Spinal cord (tissue), 10 donors: ENCODE data around the gene STX8. TPM values are rescaled to one million over a fixed set of nuclear protein-coding genes. Genes with fewer than 3 reads are reported as not detected.
A peak's percentile ranks its signal among the peaks of the same experiment; 100 is the strongest.
"Not testable (repeated sequence)": the region's sequence is repeated elsewhere in the genome, so short reads cannot be mapped to it uniquely, and the experiment has no call there.

Experiments used
- DNase-seq, 6 donors: peaks; one replicate each; pipeline versions ENCODE4 v3.0.0 to v3.0.0-alpha.2; 2013 to 2015; ENCODE audit warnings: low spot score in 6 of 6, low read depth in 4 of 6
- H3K27ac ChIP-seq: one replicate; pipeline ENCODE4 v1.5.1; 2013; ENCODE audit warnings: low read depth, low read length, control low read depth
- H3K27me3 ChIP-seq: one replicate; pipeline ENCODE4 v1.6.1; 2013; ENCODE audit warnings: low read length; ENCODE audit not compliant: control insufficient read depth, insufficient read depth
- H3K36me3 ChIP-seq: one replicate; pipeline ENCODE4 v1.6.1; 2013; ENCODE audit warnings: low read length; ENCODE audit not compliant: control insufficient read depth, insufficient read depth
- H3K4me1 ChIP-seq: one replicate; pipeline ENCODE4 v1.6.1; 2013; ENCODE audit warnings: low read length; ENCODE audit not compliant: control insufficient read depth, insufficient read depth
- H3K4me3 ChIP-seq: one replicate; pipeline ENCODE4 v1.5.1; 2013; ENCODE audit warnings: low read depth, low read length, control low read depth
- H3K9me3 ChIP-seq: one replicate; pipeline ENCODE4 v1.6.1; 2013; ENCODE audit warnings: low read length; ENCODE audit not compliant: control insufficient read depth, insufficient read depth
- WGBS: methylation state at CpG from one replicate; pipeline ENCODE4 v1.1.5; 2013; ENCODE audit warnings: missing lambda C conversion rate; ENCODE audit not compliant: insufficient coverage; 5-methylcytosine and 5-hydroxymethylcytosine counted together
- polyA plus RNA-seq, 2 donors: library from polyadenylated mRNA; unstranded; fragments of 120-200 nt; gene quantifications; one replicate each; pipeline ENCODE4 v1.2.1, GENCODE V29; 2013; ENCODE audit not compliant: insufficient read length in 2 of 2
- total RNA-seq, 2 donors: library from RNA; depleted of rRNA in 1 of 2; stranded (reverse); fragments of 120-200 nt in 1 of 2; fragments of >200 nt in 1 of 2; gene quantifications; one replicate each; pipeline versions ENCODE4 v1.2.3 to v1.2.4, GENCODE V29; 2013 to 2014
- donor health status: healthy.

The STX8 gene
- total and polyA plus RNA-seq, 4 donors: 55.5 to 89.2 (median 63.2) TPM

DNA sequence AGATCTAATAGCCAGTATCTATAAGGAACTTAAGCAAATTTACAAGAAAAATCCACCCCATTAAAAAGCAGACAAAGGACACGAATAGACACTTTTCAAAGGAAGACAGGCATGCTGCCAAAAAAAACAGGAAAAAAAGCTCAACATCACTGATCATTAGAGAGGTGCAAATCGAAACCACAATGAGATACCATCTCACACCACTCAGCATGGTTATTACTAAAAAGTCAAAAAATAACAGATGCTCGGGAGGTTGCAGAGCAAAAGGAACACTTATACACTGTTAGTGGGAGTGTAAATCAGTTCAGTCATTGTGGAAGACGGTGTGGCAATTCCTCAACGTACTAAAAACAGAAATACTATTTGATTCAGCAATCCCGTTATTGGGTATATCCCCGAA lies 9.6 kb downstream of the STX8 start:
- H3K27ac ChIP-seq: no peak overlapping the region
- WGBS: 89% methylated on average over 3 of the region's 7 CpGs
- H3K27me3 ChIP-seq: no peaks in the 10 kb centered on the region
- H3K9me3 ChIP-seq: no peaks in the 10 kb centered on the region
- no peak overlapping the region for H3K4me3 ChIP-seq
- peak in 2 of 6 donors; percentile 26 for DNase-seq
- H3K36me3 ChIP-seq: peaks cover 6% of the 10 kb centered on the region
- H3K4me1 ChIP-seq: no peaks in the 10 kb centered on the region

DNA sequence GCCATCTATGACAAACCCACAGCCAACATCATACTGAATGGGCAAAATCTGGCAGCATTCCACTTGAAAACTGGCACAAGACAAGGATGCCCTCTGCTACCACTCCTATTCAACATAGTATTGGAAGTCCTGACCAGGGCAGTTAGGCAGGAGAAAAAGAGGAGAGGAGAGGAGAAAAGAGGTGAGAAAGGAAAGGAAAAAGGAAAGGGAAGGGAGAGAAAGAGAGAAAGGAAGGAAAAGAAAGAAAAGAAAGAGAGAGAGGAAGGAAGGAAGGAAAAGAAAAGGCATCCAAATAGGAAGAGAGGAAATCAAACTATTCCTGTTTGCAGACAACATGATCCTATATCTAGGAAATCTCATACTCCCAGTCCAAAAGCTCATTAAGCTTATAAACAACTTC lies 11.5 kb downstream of the STX8 start:
- no peaks in the 10 kb centered on the region for H3K9me3 ChIP-seq
- no peak overlapping the region for H3K4me3 ChIP-seq
- H3K27ac ChIP-seq: no peak overlapping the region
- no peaks in the 10 kb centered on the region for H3K27me3 ChIP-seq
- H3K4me1 ChIP-seq: no peaks in the 10 kb centered on the region
- H3K36me3 ChIP-seq: peaks cover 6% of the 10 kb centered on the region
- no peak for DNase-seq

DNA sequence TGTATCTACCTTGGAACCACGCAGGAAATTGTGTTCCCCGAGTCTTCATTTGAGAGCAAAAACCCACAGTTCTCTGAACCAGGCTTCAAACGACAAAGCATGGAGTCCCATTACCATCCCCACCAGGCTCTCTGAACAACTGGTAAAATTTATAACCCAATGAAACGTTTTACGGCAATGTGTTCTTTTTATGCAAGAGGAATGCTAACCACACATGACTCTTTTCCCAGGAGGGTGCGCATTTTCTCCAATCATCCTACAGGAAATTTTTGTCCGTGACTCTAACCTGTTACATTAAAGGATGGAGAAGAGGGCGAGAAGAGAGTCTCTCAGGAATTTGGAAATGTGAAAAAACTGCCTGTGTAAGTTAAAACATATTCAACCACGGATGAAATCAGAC lies 17.8 kb downstream of the STX8 start:
- Histone ChIP-seq H3K27me3 (no peaks in the 10 kb centered on the region), H3K27ac (no peak overlapping the region), H3K4me1 (peaks cover 2% of the 10 kb centered on the region), H3K9me3 (no peaks in the 10 kb centered on the region), H3K4me3 (no peak overlapping the region), H3K36me3 (no peaks in the 10 kb centered on the region)
- DNase-seq: no peak
- 50% methylated on average over 3 of the region's 9 CpGs for WGBS

DNA sequence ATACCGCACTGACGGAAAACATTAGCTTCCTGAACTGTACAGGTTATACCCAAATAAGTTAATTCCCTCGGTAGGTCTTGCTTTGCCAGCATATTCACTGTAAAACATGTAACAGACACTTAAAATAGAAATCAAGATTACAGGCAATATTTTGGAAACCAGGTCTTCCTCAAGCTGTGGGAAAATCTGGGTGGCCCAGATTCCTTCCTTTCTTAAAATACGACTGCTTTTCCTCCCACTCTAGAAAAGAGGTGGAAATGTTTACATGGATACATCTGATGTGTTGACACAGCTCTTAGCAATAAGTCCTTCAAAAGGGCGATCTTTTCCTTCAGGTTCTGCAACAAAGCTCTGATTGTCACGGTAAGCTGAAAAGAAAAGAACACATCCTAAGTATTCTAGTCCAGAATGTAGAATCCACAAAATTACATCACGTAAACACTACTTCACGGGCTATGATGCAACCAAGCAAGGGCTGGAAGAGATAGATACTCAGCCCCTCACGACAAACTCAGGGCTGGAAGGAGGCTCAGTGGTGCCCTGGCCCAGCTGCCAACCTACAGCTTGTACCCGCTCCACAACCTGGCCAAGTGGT lies 18.4 kb downstream of the STX8 start:
- Histone ChIP-seq H3K4me3 (no peak overlapping the region), H3K36me3 (no peaks in the 10 kb centered on the region), H3K27me3 (no peaks in the 10 kb centered on the region), H3K4me1 (peaks cover 2% of the 10 kb centered on the region), H3K9me3 (no peaks in the 10 kb centered on the region), H3K27ac (no peak overlapping the region)
- peak in 1 of 6 donors; percentile 55 for DNase-seq
- 76% methylated on average over 8 of the region's 10 CpGs for WGBS

DNA sequence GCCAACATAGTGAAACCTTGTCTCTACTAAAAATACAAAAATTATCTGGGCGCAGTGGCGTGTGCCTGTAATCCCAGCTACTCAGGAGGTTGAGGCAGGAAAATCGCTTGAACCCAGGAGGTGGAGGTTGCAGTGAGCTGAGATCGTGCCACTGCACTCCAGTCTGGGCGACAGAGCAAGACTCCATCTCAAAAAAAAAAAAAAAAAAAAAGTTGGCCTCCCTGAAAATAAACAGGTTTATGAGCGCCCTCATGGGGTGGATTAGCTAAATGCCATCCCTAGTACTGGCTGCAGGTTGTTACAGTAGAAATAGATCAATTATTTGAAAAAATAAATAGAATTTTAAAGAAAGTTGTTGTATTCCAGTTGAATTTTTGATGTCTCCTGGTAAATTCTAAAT lies 20.9 kb downstream of the STX8 start:
- H3K4me1 ChIP-seq, H3K27me3 ChIP-seq, H3K9me3 ChIP-seq, H3K27ac ChIP-seq, H3K4me3 ChIP-seq, H3K36me3 ChIP-seq: not testable (repeated sequence)
- DNase-seq: peak in 1 of 6 donors; percentile 58
- 40% methylated on average over 1 of the region's 6 CpGs for WGBS

DNA sequence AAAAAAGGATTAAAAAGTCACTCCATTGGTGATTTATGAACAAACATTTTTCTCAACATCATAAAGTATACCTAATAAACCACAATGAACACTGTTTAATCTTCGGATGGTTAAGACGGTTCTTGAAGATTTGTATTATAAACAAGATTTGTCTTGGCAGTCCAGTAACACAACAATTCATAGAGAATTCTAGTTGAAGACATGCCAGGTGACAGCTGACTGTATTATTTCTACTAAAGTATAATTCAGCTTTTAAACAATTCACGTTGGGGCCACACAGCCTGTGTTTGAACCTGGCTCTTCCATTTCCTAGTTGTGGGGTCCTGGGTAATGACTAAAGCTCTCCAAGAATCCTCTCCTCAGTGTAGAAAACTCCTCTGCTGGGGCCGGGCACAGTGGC lies 22.0 kb downstream of the STX8 start:
- H3K9me3 ChIP-seq: no peaks in the 10 kb centered on the region
- H3K36me3 ChIP-seq: no peaks in the 10 kb centered on the region
- DNase-seq: no peak
- 88% methylated on average over 2 of the region's 4 CpGs for WGBS
- no peak overlapping the region for H3K27ac ChIP-seq
- H3K27me3 ChIP-seq: no peaks in the 10 kb centered on the region
- H3K4me1 ChIP-seq: peaks cover 2% of the 10 kb centered on the region
- H3K4me3 ChIP-seq: no peak overlapping the region

DNA sequence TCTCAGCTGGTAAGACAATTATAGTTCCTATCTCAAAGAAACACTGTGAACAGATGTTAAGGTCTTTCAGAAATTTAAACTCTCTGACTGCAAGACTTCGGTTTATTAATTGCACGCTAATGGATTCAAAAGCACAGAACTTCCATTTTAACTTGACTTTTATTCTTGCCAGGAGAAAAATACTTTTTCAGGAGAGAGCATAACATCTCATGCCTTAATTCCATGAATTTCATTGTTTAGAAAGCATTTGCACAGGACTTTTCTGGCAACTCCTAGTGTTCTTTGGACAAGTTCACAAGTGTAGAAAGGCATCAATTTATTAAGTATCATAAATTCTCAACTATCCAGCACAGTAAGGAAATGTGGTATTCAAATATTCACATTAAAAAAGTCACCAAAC lies 22.4 kb downstream of the STX8 start:
- Histone ChIP-seq H3K27me3 (no peaks in the 10 kb centered on the region), H3K4me3 (no peak overlapping the region), H3K4me1 (peaks cover 2% of the 10 kb centered on the region), H3K36me3 (no peaks in the 10 kb centered on the region), H3K9me3 (no peaks in the 10 kb centered on the region), H3K27ac (no peak overlapping the region)
- WGBS: 82% methylated on average over 2 of the region's 2 CpGs
- peak in 1 of 6 donors; percentile 16 for DNase-seq

DNA sequence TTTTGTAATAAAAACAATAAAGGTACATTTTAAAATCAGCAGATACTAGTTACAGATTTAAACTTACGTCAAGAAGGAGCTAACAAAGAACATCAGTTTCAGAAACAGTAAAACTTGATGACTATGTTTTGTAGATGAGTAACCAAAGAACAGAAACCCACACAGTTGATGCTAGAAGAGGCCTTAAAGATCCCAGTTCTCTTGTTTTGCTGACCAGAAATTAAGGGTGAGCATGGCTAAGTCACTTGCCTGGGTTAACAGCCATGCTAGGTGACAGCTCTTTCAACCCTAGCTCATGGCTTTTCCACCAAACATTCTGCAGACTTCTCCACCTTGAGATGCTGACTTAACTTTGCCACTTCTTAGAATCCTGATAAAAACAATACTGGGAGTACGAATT lies 26.4 kb downstream of the STX8 start:
- no CpG with 5 or more reads among the region's 2 CpGs for WGBS
- DNase-seq: no peak
- H3K4me1 ChIP-seq: no peaks in the 10 kb centered on the region
- H3K36me3 ChIP-seq: no peaks in the 10 kb centered on the region
- H3K4me3 ChIP-seq: no peak overlapping the region
- H3K9me3 ChIP-seq: no peaks in the 10 kb centered on the region
- no peaks in the 10 kb centered on the region for H3K27me3 ChIP-seq
- no peak overlapping the region for H3K27ac ChIP-seq

DNA sequence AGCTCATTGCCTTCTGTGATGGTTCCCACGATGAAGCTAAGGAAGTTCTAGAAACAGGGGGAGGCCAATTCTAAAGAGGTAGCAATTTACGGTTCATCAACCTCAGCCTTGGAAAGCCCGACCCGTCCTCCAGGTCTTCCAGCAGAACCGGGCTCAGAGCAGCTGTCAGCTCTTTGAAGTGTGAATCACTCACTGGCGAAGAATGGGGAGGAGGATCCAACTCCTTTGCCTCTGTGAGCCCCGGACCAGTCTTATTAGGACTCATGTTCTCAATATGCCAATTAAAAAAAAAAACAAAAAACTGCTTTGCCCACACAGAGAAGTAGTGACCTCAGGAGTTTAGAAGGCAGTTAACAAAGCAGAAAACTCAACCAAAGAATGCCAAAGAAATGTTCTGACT lies 31.4 kb downstream of the STX8 start:
- H3K9me3 ChIP-seq: no peaks in the 10 kb centered on the region
- no peaks in the 10 kb centered on the region for H3K4me1 ChIP-seq
- H3K27me3 ChIP-seq: no peaks in the 10 kb centered on the region
- no peak overlapping the region for H3K4me3 ChIP-seq
- H3K27ac ChIP-seq: no peak overlapping the region
- WGBS: 63% methylated on average over 4 of the region's 7 CpGs
- no peaks in the 10 kb centered on the region for H3K36me3 ChIP-seq
- no peak for DNase-seq

DNA sequence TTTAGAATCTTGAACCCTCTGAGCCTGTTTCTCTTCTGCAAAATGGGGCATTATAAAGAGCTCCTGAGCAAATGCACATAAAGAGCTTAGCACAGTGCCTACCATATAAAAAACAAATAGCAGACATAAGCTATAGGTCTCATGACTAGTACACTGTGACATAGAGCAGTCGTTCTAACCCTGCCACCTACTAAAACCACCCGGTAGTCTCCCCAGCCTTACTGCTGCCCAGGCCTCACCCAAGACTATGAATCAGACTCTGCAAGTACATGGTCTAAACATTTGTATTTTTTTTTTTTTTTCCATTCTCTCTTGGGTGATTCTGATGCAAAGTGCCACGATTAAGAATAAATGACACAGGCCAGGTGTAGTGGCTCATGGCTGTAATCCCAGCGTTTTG lies 33.9 kb downstream of the STX8 start:
- Histone ChIP-seq H3K4me3 (no peak overlapping the region), H3K36me3 (no peaks in the 10 kb centered on the region), H3K9me3 (no peaks in the 10 kb centered on the region), H3K4me1 (no peaks in the 10 kb centered on the region), H3K27ac (no peak overlapping the region), H3K27me3 (no peaks in the 10 kb centered on the region)
- DNase-seq: no peak
- WGBS: 88% methylated on average over 3 of the region's 4 CpGs
